ENCODE data around the gene VANGL1.

Gene VANGL1

GRCh38 chr1:115665319-115666096 is 23.7 kb downstream of the VANGL1 start:
- no peak overlapping the region for H4K5ac ChIP-seq (ENCODE audit: low read length)
- WGBS (ENCODE audit: extremely low coverage, insufficient coverage, low lambda C conversion rate) = no CpG with 5 or more reads among the region's 7 CpGs
- H3K9ac ChIP-seq (ENCODE audit: low read length) = no peak overlapping the region
- H3K79me1 ChIP-seq (ENCODE audit: low read length) = peaks cover 36% of the 10 kb centered on the region
- H3K4me3 ChIP-seq (ENCODE audit: low read length) = no peak overlapping the region
- no peaks in the 10 kb centered on the region for H3K4me1 ChIP-seq (ENCODE audit: control insufficient read depth, low read depth, low read length)
- H4K8ac ChIP-seq (ENCODE audit: low read depth, low read length) = no peak overlapping the region
- DNase-seq = no peak
- H3K36me3 ChIP-seq (ENCODE audit: control insufficient read depth, insufficient read depth, low read length) = peaks cover 19% of the 10 kb centered on the region
- peaks cover 36% of the 10 kb centered on the region for H3K79me2 ChIP-seq (ENCODE audit: control insufficient read depth, insufficient read depth, low read length)
- H2AK5ac ChIP-seq (ENCODE audit: low read length) = no peak overlapping the region
- no peak overlapping the region for H3K27ac ChIP-seq (ENCODE audit: low read depth, low read length)
- no peak overlapping the region for H3K4me2 ChIP-seq (ENCODE audit: low read length)
- no peak overlapping the region for H3K18ac ChIP-seq (ENCODE audit: low read length)
- H3K27me3 ChIP-seq (ENCODE audit: insufficient read depth, low read length, poor library complexity) = no peaks in the 10 kb centered on the region
- H2BK120ac ChIP-seq (ENCODE audit: low read depth, low read length) = no peak overlapping the region
- H3K23ac ChIP-seq (ENCODE audit: low read length) = no peak overlapping the region
- no peak overlapping the region for H3K4ac ChIP-seq (ENCODE audit: low read depth, low read length)
- H2BK5ac ChIP-seq (ENCODE audit: low read length) = no peak overlapping the region
- no peak overlapping the region for H2BK15ac ChIP-seq (replicated peaks; ENCODE audit: low read depth)
- no peak overlapping the region for H3K56ac ChIP-seq (ENCODE audit: low read length)

- Histone ChIP-seq H3K4me1 (ENCODE audit: control insufficient read depth, low read depth, low read length) (no peaks in the 10 kb centered on the region), H3K4ac (ENCODE audit: low read depth, low read length) (no peak overlapping the region), H2BK120ac (ENCODE audit: low read depth, low read length) (no peak overlapping the region), H3K79me1 (ENCODE audit: low read length) (peaks cover 37% of the 10 kb centered on the region), H3K18ac (ENCODE audit: low read length) (no peak overlapping the region), H4K8ac (ENCODE audit: low read depth, low read length) (no peak overlapping the region), H2AK5ac (ENCODE audit: low read length) (no peak overlapping the region), H3K36me3 (ENCODE audit: control insufficient read depth, insufficient read depth, low read length) (peaks cover 19% of the 10 kb centered on the region), H2BK15ac (replicated peaks; ENCODE audit: low read depth) (no peak overlapping the region), H3K27me3 (ENCODE audit: insufficient read depth, low read length, poor library complexity) (no peaks in the 10 kb centered on the region), H2BK5ac (ENCODE audit: low read length) (no peak overlapping the region), H3K56ac (ENCODE audit: low read length) (no peak overlapping the region), H3K9ac (ENCODE audit: low read length) (no peak overlapping the region), H3K79me2 (ENCODE audit: control insufficient read depth, insufficient read depth, low read length) (peaks cover 35% of the 10 kb centered on the region), H4K5ac (ENCODE audit: low read length) (no peak overlapping the region), H3K4me2 (ENCODE audit: low read length) (no peak overlapping the region), H3K27ac (ENCODE audit: low read depth, low read length) (no peak overlapping the region), H3K23ac (ENCODE audit: low read length) (no peak overlapping the region), H3K4me3 (ENCODE audit: low read length) (no peak overlapping the region)
- no CpG with 5 or more reads among the region's 6 CpGs for WGBS (ENCODE audit: extremely low coverage, insufficient coverage, low lambda C conversion rate)
- no peak for DNase-seq
Observed at GRCh38 chr1:115666206-115666605, 24.4 kb downstream of the VANGL1 start.

DNA sequence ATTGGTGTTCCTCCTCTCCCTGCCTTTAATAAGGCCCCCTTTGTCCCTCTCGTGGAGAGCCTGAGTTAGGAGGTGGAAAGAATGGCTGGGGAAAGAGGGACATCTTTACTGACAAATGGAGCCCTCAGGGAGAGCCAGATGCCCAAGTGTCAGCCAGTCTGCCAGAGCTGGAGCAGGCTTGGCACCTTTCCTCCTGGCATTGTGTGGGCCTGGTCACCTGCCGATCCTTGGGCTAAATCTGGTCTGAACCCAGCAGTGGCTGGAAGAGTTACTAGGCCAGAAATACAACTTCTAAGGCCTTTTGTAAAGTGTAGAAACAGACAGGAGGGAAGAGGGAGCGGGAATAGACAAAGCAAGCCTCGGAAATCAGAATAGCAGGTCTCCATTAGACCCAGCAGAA is 24.9 kb downstream of the VANGL1 start:
- Histone ChIP-seq H3K9ac (ENCODE audit: low read length) (no peak overlapping the region), H3K23ac (ENCODE audit: low read length) (no peak overlapping the region), H2BK5ac (ENCODE audit: low read length) (no peak overlapping the region), H3K4me2 (ENCODE audit: low read length) (no peak overlapping the region), H3K4ac (ENCODE audit: low read depth, low read length) (no peak overlapping the region), H3K79me2 (ENCODE audit: control insufficient read depth, insufficient read depth, low read length) (peaks cover 40% of the 10 kb centered on the region), H3K4me3 (ENCODE audit: low read length) (no peak overlapping the region), H3K56ac (ENCODE audit: low read length) (no peak overlapping the region), H3K27ac (ENCODE audit: low read depth, low read length) (no peak overlapping the region), H2BK120ac (ENCODE audit: low read depth, low read length) (no peak overlapping the region), H2BK15ac (replicated peaks; ENCODE audit: low read depth) (no peak overlapping the region), H3K18ac (ENCODE audit: low read length) (no peak overlapping the region), H2AK5ac (ENCODE audit: low read length) (no peak overlapping the region), H3K36me3 (ENCODE audit: control insufficient read depth, insufficient read depth, low read length) (peaks cover 20% of the 10 kb centered on the region), H3K4me1 (ENCODE audit: control insufficient read depth, low read depth, low read length) (no peaks in the 10 kb centered on the region), H4K5ac (ENCODE audit: low read length) (no peak overlapping the region), H3K79me1 (ENCODE audit: low read length) (peaks cover 40% of the 10 kb centered on the region), H4K8ac (ENCODE audit: low read depth, low read length) (no peak overlapping the region), H3K27me3 (ENCODE audit: insufficient read depth, low read length, poor library complexity) (no peaks in the 10 kb centered on the region)
- no CpG with 5 or more reads among the region's 4 CpGs for WGBS (ENCODE audit: extremely low coverage, insufficient coverage, low lambda C conversion rate)
- DNase-seq = no peak

GRCh38 chr1:115668579-115668978 is 26.8 kb downstream of the VANGL1 start:
- H3K18ac ChIP-seq (ENCODE audit: low read length) = peak overlapping the region; percentile 52
- H2BK15ac ChIP-seq (replicated peaks; ENCODE audit: low read depth) = no peak overlapping the region
- H4K5ac ChIP-seq (ENCODE audit: low read length) = no peak overlapping the region
- H3K27me3 ChIP-seq (ENCODE audit: insufficient read depth, low read length, poor library complexity) = no peaks in the 10 kb centered on the region
- no peak overlapping the region for H2BK5ac ChIP-seq (ENCODE audit: low read length)
- peaks cover 43% of the 10 kb centered on the region for H3K79me2 ChIP-seq (ENCODE audit: control insufficient read depth, insufficient read depth, low read length)
- DNase-seq = no peak
- H2BK120ac ChIP-seq (ENCODE audit: low read depth, low read length) = no peak overlapping the region
- no peak overlapping the region for H3K9ac ChIP-seq (ENCODE audit: low read length)
- H3K4me1 ChIP-seq (ENCODE audit: control insufficient read depth, low read depth, low read length) = no peaks in the 10 kb centered on the region
- H3K4ac ChIP-seq (ENCODE audit: low read depth, low read length) = no peak overlapping the region
- H3K56ac ChIP-seq (ENCODE audit: low read length) = no peak overlapping the region
- no CpG with 5 or more reads among the region's 1 CpG for WGBS (ENCODE audit: extremely low coverage, insufficient coverage, low lambda C conversion rate)
- no peak overlapping the region for H3K27ac ChIP-seq (ENCODE audit: low read depth, low read length)
- no peak overlapping the region for H3K23ac ChIP-seq (ENCODE audit: low read length)
- no peak overlapping the region for H3K4me3 ChIP-seq (ENCODE audit: low read length)
- peaks cover 44% of the 10 kb centered on the region for H3K79me1 ChIP-seq (ENCODE audit: low read length)
- H4K8ac ChIP-seq (ENCODE audit: low read depth, low read length) = no peak overlapping the region
- no peak overlapping the region for H2AK5ac ChIP-seq (ENCODE audit: low read length)
- H3K36me3 ChIP-seq (ENCODE audit: control insufficient read depth, insufficient read depth, low read length) = peaks cover 16% of the 10 kb centered on the region
- H3K4me2 ChIP-seq (ENCODE audit: low read length) = no peak overlapping the region

DNA sequence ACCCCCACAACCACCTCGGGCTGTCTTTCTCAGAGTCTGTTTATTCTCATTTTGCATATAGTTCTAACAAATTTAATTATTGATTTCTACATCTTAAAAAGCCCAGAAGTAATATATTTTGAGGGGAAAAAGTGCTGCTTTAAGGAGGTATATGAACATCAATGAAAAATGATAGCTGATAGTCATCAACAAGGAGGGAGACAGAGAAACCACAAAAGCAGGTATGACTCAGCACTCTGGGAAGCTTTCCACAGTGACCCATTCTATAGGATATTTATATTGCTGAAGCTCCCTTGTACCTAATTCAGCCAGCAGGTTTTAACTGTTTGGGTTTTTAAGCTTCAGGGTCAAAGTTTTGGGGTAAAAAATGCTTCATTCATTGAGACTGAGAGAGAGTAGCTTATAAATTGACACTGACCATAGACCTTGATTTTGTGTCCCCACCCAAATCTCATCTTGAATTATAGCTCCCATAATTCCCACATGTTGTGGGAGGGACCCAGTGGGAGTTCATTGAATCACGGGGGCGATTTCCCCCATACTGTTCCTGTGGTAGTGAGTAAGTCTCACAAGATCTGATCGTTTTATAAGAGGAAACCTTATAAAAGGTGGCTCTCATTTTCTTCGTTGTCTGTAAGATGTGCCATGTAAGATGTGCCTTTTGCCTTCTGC is 27.4 kb downstream of the VANGL1 start:
- Histone ChIP-seq H2AK5ac (ENCODE audit: low read length) (no peak overlapping the region), H3K18ac (ENCODE audit: low read length) (peak overlapping the region; percentile 52), H4K5ac (ENCODE audit: low read length) (no peak overlapping the region), H4K8ac (ENCODE audit: low read depth, low read length) (no peak overlapping the region), H2BK15ac (replicated peaks; ENCODE audit: low read depth) (no peak overlapping the region), H2BK120ac (ENCODE audit: low read depth, low read length) (no peak overlapping the region), H3K36me3 (ENCODE audit: control insufficient read depth, insufficient read depth, low read length) (peaks cover 15% of the 10 kb centered on the region), H3K79me2 (ENCODE audit: control insufficient read depth, insufficient read depth, low read length) (peaks cover 44% of the 10 kb centered on the region), H3K4me1 (ENCODE audit: control insufficient read depth, low read depth, low read length) (no peaks in the 10 kb centered on the region), H2BK5ac (ENCODE audit: low read length) (no peak overlapping the region), H3K56ac (ENCODE audit: low read length) (no peak overlapping the region), H3K23ac (ENCODE audit: low read length) (no peak overlapping the region), H3K79me1 (ENCODE audit: low read length) (peaks cover 45% of the 10 kb centered on the region), H3K4ac (ENCODE audit: low read depth, low read length) (no peak overlapping the region), H3K27me3 (ENCODE audit: insufficient read depth, low read length, poor library complexity) (no peaks in the 10 kb centered on the region), H3K9ac (ENCODE audit: low read length) (no peak overlapping the region), H3K4me2 (ENCODE audit: low read length) (no peak overlapping the region), H3K4me3 (ENCODE audit: low read length) (no peak overlapping the region), H3K27ac (ENCODE audit: low read depth, low read length) (no peak overlapping the region)
- WGBS (ENCODE audit: extremely low coverage, insufficient coverage, low lambda C conversion rate) = no CpG with 5 or more reads among the region's 5 CpGs
- peak; percentile 59 for DNase-seq

Data from mesendoderm (in vitro differentiated cells).